Activated T-helper 2 cell treated with anti-CD3 and anti-CD28 coated beads, Interferon-gamma antibody, Interleukin-2, Interleukin-4, amounts not matched to agents 10 μg/mL and 5 μg/mL and 100 μg/mL, durations not matched to agents 14 hours and 24 hours and 36 hours (primary cell): ENCODE data around the gene RPL13. TPM values are rescaled to one million over a fixed set of nuclear protein-coding genes. Genes with fewer than 3 reads are reported as not detected.

ENCODE experiments used
- DNase-seq: peaks from one replicate; pipeline ENCODE4 v3.0.0; 2021; ENCODE audit warnings: low spot score
- H3K27ac Mint-ChIP-seq: one replicate; pipeline ENCODE4 v1.8.0; 2021; ENCODE audit warnings: mixed read lengths
- H3K27me3 Mint-ChIP-seq: one replicate; pipeline ENCODE4 v1.8.0; 2021; ENCODE audit warnings: low read depth, mixed read lengths
- H3K36me3 Mint-ChIP-seq: one replicate; pipeline ENCODE4 v1.8.0; 2021; ENCODE audit warnings: low read depth, mixed read lengths
- H3K4me1 Mint-ChIP-seq: one replicate; pipeline ENCODE4 v1.8.0; 2021; ENCODE audit warnings: low read depth, mixed read lengths
- H3K4me3 Mint-ChIP-seq: one replicate; pipeline ENCODE4 v1.8.0; 2021; ENCODE audit warnings: low read depth, mild to moderate bottlenecking, moderate library complexity, mixed read lengths
- H3K9me3 Mint-ChIP-seq: one replicate; pipeline ENCODE4 v1.8.0; 2021; ENCODE audit warnings: mixed read lengths
- intact Hi-C: fragments of 100-400 bp; cut with micrococcal nuclease; formaldehyde crosslinking; loops from one replicate; pipeline ENCODE4 v1.15.1; 2023
- total RNA-seq: library from RNA; stranded (reverse); gene quantifications from 2 replicates; pipeline ENCODE4 v1.2.3, GENCODE V29; 2022

RPL13 gene
- total RNA-seq, result 2,404 and 2,406 TPM in 2 replicates

GRCh38 chr16:89560378-89561141, at the start of gene RPL13:
Gene RPL13 (plus strand): TSS chr16:89560682. CDS start chr16:89560960, 278 bp downstream.
- Mint-ChIP-seq H3K4me3 (peak within 1 kb of the TSS; percentile 99), H3K36me3 (peaks cover 62% of the 10 kb centered on the region), H3K4me1 (peaks cover 39% of the 10 kb centered on the region), H3K27ac (peak within 1 kb of the TSS; percentile 98), H3K27me3 (no peaks in the 10 kb centered on the region), H3K9me3 (no peaks in the 10 kb centered on the region)
- peak; percentile 92 for DNase-seq
- intact Hi-C loops, result loop anchor here (1.0 to 10.0 kb wide), 5 partner anchors 52 to 318 kb away; partner anchors contain the start of genes CHMP1A, SPATA33 and SPG7

GRCh38 chr16:89511374-89511773, 49.1 kb upstream of the RPL13 start:
- intact Hi-C loops, result no loop called here
- Mint-ChIP-seq H3K9me3 (no peaks in the 10 kb centered on the region), H3K4me3 (peak overlapping the region; percentile 21), H3K4me1 (peaks cover 9% of the 10 kb centered on the region), H3K27ac (no peak overlapping the region), H3K36me3 (peaks cover 20% of the 10 kb centered on the region), H3K27me3 (no peaks in the 10 kb centered on the region)
- DNase-seq, result no peak

- DNase-seq, result no peak
- Mint-ChIP-seq H3K4me1 (peaks cover 3% of the 10 kb centered on the region), H3K36me3 (peaks cover 28% of the 10 kb centered on the region), H3K9me3 (no peaks in the 10 kb centered on the region), H3K27me3 (no peaks in the 10 kb centered on the region), H3K27ac (no peak overlapping the region), H3K4me3 (no peak overlapping the region)
- intact Hi-C loops, result no loop called here
Measured at GRCh38 chr16:89512453-89512852, 48.0 kb upstream of the RPL13 start.

- H3K4me1 Mint-ChIP-seq, result no peaks in the 10 kb centered on the region
- no peaks in the 10 kb centered on the region for H3K27me3 Mint-ChIP-seq
- H3K36me3 Mint-ChIP-seq, result peaks cover 54% of the 10 kb centered on the region
- H3K4me3 Mint-ChIP-seq, result no peak overlapping the region
- intact Hi-C loops, result no loop called here
- no peak for DNase-seq
- no peaks in the 10 kb centered on the region for H3K9me3 Mint-ChIP-seq
- no peak overlapping the region for H3K27ac Mint-ChIP-seq
Measured at GRCh38 chr16:89517128-89517527, 43.4 kb upstream of the RPL13 start.

- H3K27ac Mint-ChIP-seq, result no peak overlapping the region
- no peaks in the 10 kb centered on the region for H3K9me3 Mint-ChIP-seq
- no peak overlapping the region for H3K4me3 Mint-ChIP-seq
- no peaks in the 10 kb centered on the region for H3K27me3 Mint-ChIP-seq
- peaks cover 63% of the 10 kb centered on the region for H3K36me3 Mint-ChIP-seq
- H3K4me1 Mint-ChIP-seq, result no peaks in the 10 kb centered on the region
- no peak for DNase-seq
- intact Hi-C loops, result no loop called here
Measured at GRCh38 chr16:89519881-89520280, 40.6 kb upstream of the RPL13 start.

GRCh38 chr16:89522287-89522686, 38.2 kb upstream of the RPL13 start:
- intact Hi-C loops, result no loop called here
- Mint-ChIP-seq H3K36me3 (peaks cover 77% of the 10 kb centered on the region), H3K9me3 (no peaks in the 10 kb centered on the region), H3K4me1 (no peaks in the 10 kb centered on the region), H3K4me3 (no peak overlapping the region), H3K27ac (no peak overlapping the region), H3K27me3 (no peaks in the 10 kb centered on the region)
- DNase-seq, result no peak

GRCh38 chr16:89523680-89524344, 36.7 kb upstream of the RPL13 start:
- intact Hi-C loops, result no loop called here
- H3K4me3 Mint-ChIP-seq, result no peak overlapping the region
- no peak overlapping the region for H3K27ac Mint-ChIP-seq
- no peaks in the 10 kb centered on the region for H3K27me3 Mint-ChIP-seq
- no peak for DNase-seq
- H3K4me1 Mint-ChIP-seq, result no peaks in the 10 kb centered on the region
- H3K9me3 Mint-ChIP-seq, result no peaks in the 10 kb centered on the region
- peaks cover 75% of the 10 kb centered on the region for H3K36me3 Mint-ChIP-seq

- H3K36me3 Mint-ChIP-seq, result peaks cover 79% of the 10 kb centered on the region
- H3K9me3 Mint-ChIP-seq, result no peaks in the 10 kb centered on the region
- no peak overlapping the region for H3K27ac Mint-ChIP-seq
- no peaks in the 10 kb centered on the region for H3K4me1 Mint-ChIP-seq
- no peak for DNase-seq
- no peaks in the 10 kb centered on the region for H3K27me3 Mint-ChIP-seq
- intact Hi-C loops, result no loop called here
- no peak overlapping the region for H3K4me3 Mint-ChIP-seq
Measured at GRCh38 chr16:89525146-89525913, 35.2 kb upstream of the RPL13 start.

GRCh38 chr16:89529097-89529496, 31.4 kb upstream of the RPL13 start:
- Mint-ChIP-seq H3K9me3 (no peaks in the 10 kb centered on the region), H3K27ac (no peak overlapping the region), H3K27me3 (no peaks in the 10 kb centered on the region), H3K4me3 (no peak overlapping the region), H3K36me3 (peaks cover 74% of the 10 kb centered on the region), H3K4me1 (peaks cover 2% of the 10 kb centered on the region)
- DNase-seq, result no peak
- intact Hi-C loops, result no loop called here

- no peak overlapping the region for H3K27ac Mint-ChIP-seq
- no peak for DNase-seq
- intact Hi-C loops, result no loop called here
- H3K36me3 Mint-ChIP-seq, result peaks cover 73% of the 10 kb centered on the region
- peaks cover 14% of the 10 kb centered on the region for H3K4me1 Mint-ChIP-seq
- no peak overlapping the region for H3K4me3 Mint-ChIP-seq
- no peaks in the 10 kb centered on the region for H3K27me3 Mint-ChIP-seq
- no peaks in the 10 kb centered on the region for H3K9me3 Mint-ChIP-seq
Measured at GRCh38 chr16:89530401-89531381, 29.8 kb upstream of the RPL13 start.

GRCh38 chr16:89531821-89532526, 28.5 kb upstream of the RPL13 start:
- intact Hi-C loops, result no loop called here
- H3K27me3 Mint-ChIP-seq, result no peaks in the 10 kb centered on the region
- DNase-seq, result no peak
- H3K27ac Mint-ChIP-seq, result no peak overlapping the region
- H3K9me3 Mint-ChIP-seq, result no peaks in the 10 kb centered on the region
- H3K4me3 Mint-ChIP-seq, result no peak overlapping the region
- H3K36me3 Mint-ChIP-seq, result peaks cover 67% of the 10 kb centered on the region
- peaks cover 14% of the 10 kb centered on the region for H3K4me1 Mint-ChIP-seq
